GM18502 (cell line): ENCODE data around the gene HDAC5.
"Not testable (repeated sequence)": the region's sequence is repeated elsewhere in the genome, so short reads cannot be mapped to it uniquely, and the experiment has no call there.

Experiments
- ATAC-seq: cut with Tn5 transposase; IDR thresholded peaks from one replicate; pipeline ENCODE4 v1.9.1; 2021; ENCODE audit warnings: mild to moderate bottlenecking; ENCODE audit not compliant: unreplicated experiment, poor library complexity

Gene HDAC5

DNA sequence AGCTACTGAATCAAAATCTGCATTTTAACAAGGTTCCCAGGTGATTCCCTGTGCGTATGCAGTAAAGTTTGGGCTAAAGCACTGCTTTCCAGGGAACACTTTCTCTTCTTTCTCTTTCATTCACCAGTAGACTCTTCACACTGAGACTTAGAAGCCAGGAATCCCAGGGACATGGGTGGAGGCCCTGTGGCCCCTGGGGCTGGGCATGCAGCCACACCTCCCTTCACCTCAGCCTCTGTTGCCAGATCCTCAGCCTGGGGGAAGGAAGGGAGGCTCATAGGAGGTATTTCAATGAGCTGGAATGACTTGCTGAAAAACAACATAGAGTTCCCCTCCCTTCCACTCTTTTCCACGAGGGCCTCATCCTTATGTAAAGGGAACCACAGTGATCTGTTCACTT, 51.7 kb downstream of the HDAC5 start:
- no peak for ATAC-seq

DNA sequence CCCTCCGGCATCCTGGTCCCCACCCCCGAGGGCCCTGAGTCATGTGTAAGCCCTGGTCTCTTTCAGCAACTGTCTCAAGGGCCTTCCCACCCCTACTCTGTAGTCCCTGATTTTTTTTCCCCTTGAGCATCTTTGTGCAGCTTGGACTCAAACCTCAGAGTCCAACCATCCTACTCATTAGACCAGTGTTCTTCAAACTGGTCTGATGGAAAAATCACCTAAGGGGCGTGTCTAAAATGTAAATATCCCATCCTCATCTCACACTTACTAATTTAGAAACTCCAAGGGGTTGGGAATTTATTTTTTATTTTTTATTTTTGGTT, 52.3 kb downstream of the HDAC5 start:
- no peak for ATAC-seq

- peak; percentile 67 for ATAC-seq
Measured at GRCh38 chr17:44070455-44071197, 52.8 kb downstream of the HDAC5 start, which contains the start of gene G6PC3. TSS of gene G6PC3 (plus strand) at chr17:44070735. CDS start at chr17:44070966, 231 bp downstream.

DNA sequence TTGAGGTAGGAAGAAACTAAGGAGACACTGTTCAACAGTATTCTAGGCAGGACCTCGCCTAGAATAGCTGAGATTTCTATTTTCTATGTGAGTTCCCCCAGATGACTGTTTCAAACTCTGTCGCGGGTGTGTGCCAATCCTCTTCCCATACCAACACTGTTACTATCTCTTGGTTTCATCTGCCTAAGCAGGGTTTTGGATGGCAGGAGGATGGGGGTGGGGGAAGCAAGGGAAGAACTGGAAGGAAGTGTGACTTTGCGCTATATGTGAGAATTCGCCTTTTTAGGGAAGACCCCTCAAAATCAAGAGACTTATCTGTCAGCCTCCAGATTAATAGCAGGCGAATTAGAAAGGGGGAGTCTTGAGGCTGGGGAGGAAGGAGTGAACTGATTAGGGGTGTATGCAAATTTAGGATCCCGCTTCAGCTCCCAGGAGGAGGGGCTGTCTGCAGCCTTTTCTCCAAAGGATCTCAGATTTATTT, 53.4 kb downstream of the HDAC5 start:
- peak; percentile 3 for ATAC-seq

DNA sequence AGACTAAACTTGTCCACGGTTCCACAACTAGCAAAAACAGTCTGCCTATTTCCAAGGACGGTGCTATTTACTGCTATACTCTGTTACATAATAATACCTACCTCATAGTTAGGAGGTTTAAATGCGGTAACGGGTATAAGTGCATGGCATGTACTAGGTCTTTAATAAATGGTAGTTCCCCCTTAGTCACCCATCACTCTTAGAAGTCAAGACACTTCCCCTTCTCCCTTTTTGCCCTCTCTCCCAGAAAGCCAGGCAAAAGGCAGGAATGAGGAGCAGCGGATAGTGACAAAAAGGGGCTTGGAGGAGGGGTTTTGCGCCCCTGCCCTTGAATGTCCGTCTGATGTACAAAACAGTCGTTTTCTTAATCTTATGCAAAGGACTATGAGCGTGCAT, 55.9 kb downstream of the HDAC5 start:
- no peak for ATAC-seq

- ATAC-seq = peak; percentile 72
Measured at GRCh38 chr17:44066204-44066930, 57.1 kb downstream of the HDAC5 start, which contains the start of gene LSM12. TSS of gene LSM12 (minus strand) at chr17:44066671. CDS start at chr17:44066587, 84 bp downstream.

DNA sequence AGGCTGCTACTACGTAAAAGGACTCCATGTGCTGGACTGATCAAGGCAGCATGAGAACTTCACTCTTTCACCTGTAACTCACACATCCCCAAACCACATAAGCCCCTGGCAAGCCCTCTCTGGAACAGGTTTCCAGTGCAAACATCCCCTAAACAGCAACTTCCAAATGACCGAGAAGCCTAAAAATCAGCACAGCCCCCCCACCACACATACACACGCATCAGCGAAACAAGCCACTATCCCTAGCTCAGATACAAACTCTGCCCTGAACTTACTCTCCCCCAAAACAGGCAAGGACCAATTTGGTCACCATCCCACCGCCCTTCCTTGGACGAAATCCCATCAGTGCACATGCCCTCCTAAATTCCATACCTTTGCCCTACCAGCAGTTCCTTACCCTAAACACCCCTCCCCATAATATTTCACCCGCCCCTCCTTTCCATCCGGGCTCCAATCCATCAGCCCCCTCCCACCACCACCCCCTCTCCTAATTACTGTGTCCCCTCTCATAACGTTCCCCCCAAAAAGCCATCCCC, 57.7 kb downstream of the HDAC5 start:
- no peak for ATAC-seq

DNA sequence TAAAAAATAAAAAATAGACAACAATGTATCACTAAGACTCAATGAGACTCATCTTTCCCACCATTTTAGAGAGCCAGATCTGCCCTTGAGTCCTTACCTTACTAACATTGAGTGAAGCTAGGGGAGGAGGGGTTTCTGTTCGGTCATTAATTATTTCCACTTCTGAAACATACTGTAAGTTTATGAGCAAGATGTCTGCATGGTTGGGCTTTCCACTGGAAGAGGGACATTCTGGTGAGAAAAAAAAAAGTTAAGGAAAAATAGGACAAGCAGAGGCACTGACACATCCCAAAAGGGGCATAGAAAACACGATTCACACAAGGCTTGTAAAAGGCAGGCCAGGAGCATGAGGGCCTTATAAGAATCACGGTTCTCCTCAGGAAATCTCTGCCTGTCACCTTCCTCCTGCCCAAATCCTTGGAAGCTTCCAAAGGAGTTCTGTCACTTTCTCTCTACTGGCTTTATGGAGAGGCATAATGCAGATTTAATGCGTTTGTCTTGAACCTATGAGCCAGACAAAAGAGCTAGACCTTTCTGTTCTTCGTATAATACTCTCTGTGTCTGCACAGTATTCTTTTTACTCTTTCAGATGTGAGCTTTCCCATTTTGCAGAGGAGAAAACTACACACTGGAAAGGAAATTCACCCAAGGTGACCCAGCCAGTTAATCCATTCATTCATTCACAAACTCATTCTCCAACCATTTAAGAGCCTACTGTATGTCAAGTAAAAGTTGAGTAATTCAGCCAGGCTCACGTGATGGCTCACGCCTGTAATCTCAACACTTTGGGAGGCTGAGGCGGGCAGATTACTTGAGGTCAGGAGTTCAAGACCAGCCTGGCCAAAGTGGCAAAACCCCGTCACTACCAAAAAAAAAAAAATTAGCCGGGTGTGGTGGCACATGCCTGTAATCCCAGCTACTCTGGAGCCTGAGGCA, 59.5 kb downstream of the HDAC5 start:
- no peak for ATAC-seq

- no peak for ATAC-seq
Measured at GRCh38 chr17:44062871-44063270, 60.6 kb downstream of the HDAC5 start.

GRCh38 chr17:44061446-44061845, 62.0 kb downstream of the HDAC5 start:
- no peak for ATAC-seq

- no peak for ATAC-seq
Measured at GRCh38 chr17:44059101-44059892, 64.1 kb downstream of the HDAC5 start.

- ATAC-seq = no peak
Measured at GRCh38 chr17:44053125-44053872, 70.1 kb downstream of the HDAC5 start.

GRCh38 chr17:44049294-44050060, 74.0 kb downstream of the HDAC5 start:
- no peak for ATAC-seq

DNA sequence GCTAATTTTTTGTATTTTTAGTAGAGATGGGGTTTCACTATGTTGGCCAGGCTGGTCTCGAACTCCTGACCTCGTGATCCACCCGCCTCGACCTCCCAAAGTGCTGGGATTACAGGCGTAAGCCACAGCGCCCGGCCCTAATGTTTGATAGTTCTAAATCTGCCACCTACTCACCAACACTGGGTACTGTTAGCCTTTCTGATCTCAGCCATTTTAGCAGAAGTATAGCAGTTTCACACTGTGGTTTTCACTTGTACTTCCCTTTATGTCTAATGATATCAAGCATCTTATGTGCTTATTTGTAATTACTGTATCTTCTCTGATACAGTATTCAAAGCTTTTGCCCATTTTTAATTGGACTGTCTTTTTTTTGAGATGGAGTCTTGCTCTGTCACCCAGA, 76.5 kb downstream of the HDAC5 start:
- ATAC-seq = not testable (repeated sequence)

- no peak for ATAC-seq
Measured at GRCh38 chr17:44045486-44045885, 78.0 kb downstream of the HDAC5 start.

DNA sequence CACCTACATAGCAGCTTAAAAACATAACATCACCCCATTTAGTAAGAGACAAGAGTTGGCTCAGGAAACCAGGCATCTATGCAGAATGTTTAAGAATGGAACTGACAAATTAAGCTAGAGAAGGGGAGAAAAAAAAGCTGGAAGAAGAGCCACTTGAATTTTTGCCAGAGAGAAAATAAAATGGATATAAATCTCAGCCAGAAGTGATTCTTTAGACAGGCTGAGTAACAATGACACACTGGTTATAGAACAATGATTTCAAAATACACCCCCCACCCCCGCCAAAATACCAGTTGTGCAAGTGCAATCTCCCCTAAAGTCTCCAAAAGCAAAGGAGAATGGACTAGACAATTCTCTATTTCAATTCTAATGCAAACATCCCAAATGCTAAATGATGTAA, 79.4 kb downstream of the HDAC5 start:
- no peak for ATAC-seq

DNA sequence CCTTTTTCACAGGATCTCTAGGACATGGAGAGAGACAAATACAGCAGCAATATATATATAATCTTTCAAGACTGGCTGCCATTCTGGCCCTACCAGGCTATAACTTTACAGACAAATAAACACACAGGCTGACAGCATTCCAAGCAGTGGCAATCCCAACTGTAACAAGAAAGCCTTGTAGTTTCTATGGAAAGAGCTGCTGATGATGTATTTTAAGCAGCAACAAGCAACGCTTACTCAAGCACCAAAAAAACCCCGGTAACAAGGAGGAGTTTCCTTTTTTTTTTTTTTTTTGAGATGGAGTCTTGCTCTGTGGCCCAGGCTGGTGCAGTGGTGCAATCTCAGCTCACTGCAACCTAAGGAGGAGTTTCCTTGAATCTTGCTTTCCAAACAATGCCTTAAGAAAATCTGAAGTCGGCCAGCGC, 80.2 kb downstream of the HDAC5 start:
- no peak for ATAC-seq
